ENCODE data around the gene HLA-DMB.

Gene HLA-DMB

GRCh38 chr6:32971242-32971580 lies 30.4 kb upstream of the HLA-DMB start:
- H3K4me3 ChIP-seq (replicated peaks; ENCODE audit: low read depth, low read length) = peak overlapping the region; percentile 84
- TF ChIP-seq CTCF (IDR thresholded peaks at IDR 0.05; ENCODE audit: low read length, missing control alignments) = no peak
- DNase-seq (ENCODE audit: low read depth) = no peak

- DNase-seq (ENCODE audit: low read depth) = peak; percentile 93
- peak overlapping the region; percentile 84 for H3K4me3 ChIP-seq (replicated peaks; ENCODE audit: low read depth, low read length)
- no peak for TF ChIP-seq CTCF (IDR thresholded peaks at IDR 0.05; ENCODE audit: low read length, missing control alignments)
Observed at GRCh38 chr6:32970413-32971241, 29.8 kb upstream of the HLA-DMB start.

GRCh38 chr6:32969685-32970412 lies 29.0 kb upstream of the HLA-DMB start:
- no peak for TF ChIP-seq CTCF (IDR thresholded peaks at IDR 0.05; ENCODE audit: low read length, missing control alignments)
- peak; percentile 98 for DNase-seq (ENCODE audit: low read depth)

GRCh38 chr6:32968867-32969684 lies 28.2 kb upstream of the HLA-DMB start:
- TF ChIP-seq CTCF (IDR thresholded peaks at IDR 0.05; ENCODE audit: low read length, missing control alignments) = peak; percentile 26
- peak overlapping the region; percentile 84 for H3K4me3 ChIP-seq (replicated peaks; ENCODE audit: low read depth, low read length)
- DNase-seq (ENCODE audit: low read depth) = peak; percentile 84

More at GRCh38 chr6:32969685-32970412, 29.0 kb upstream of the HLA-DMB start:
- peak overlapping the region; percentile 84 for H3K4me3 ChIP-seq (replicated peaks; ENCODE audit: low read depth, low read length)

GRCh38 chr6:32968093-32968866 lies 27.5 kb upstream of the HLA-DMB start, which contains the start of gene BRD2:
Gene BRD2 (plus strand): TSS chr6:32968594. CDS start chr6:32972899, 4,305 bp downstream.
- DNase-seq (ENCODE audit: low read depth) = peak; percentile 97
- peak within 1 kb of the TSS; percentile 84 for H3K4me3 ChIP-seq (replicated peaks; ENCODE audit: low read depth, low read length)
- no peak for TF ChIP-seq CTCF (IDR thresholded peaks at IDR 0.05; ENCODE audit: low read length, missing control alignments)

All from fibroblast of pulmonary artery (primary cell).